ENCODE measurements around the gene CIB2. TPM values are rescaled to one million over a fixed set of nuclear protein-coding genes. Genes with fewer than 3 reads are reported as not detected.

The CIB2 gene
- total and polyA plus RNA-seq, 2 donors (not counting 1 experiment from before 2014, with no cell fraction given), result 0.97 to 3.2 TPM

- Mint-ChIP-seq H3K27ac (peak overlapping the region; percentile 68), H3K4me3 (peak overlapping the region; percentile 88), H3K4me1 (peaks cover 21% of the 10 kb centered on the region), H3K9me3 (ENCODE audit: insufficient read depth) (no peaks in the 10 kb centered on the region), H3K27me3 (no peaks in the 10 kb centered on the region)
- H3K36me3 ChIP-seq (replicated peaks in 1 of 2; ENCODE audit: control extremely low read depth in 1 of 2, control insufficient read depth in 1 of 2, extremely low read depth in 1 of 2, insufficient read depth in 2 of 2, low read length in 1 of 2), result no peaks in the 10 kb centered on the region
- WGBS (ENCODE audit: insufficient coverage), result 0% methylated on average over 2 of the region's 7 CpGs
- peak overlapping the region; percentile 96 for H3K4me2 ChIP-seq (replicated peaks; ENCODE audit: low read depth, low read length, poor library complexity, severe bottlenecking)
- peak overlapping the region; percentile 61 for H3K9ac ChIP-seq (ENCODE audit: low read length)
- ATAC-seq (ENCODE audit: low read depth) (no peak), DNase-seq (no peak)
- no peak for TF ChIP-seq CTCF (IDR thresholded peaks at IDR 0.05)
- no peak for TF ChIP-seq EZH2 (IDR thresholded peaks at IDR 0.05; ENCODE audit: borderline replicate concordance, insufficient read depth, low read depth, low read length, poor library complexity, severe bottlenecking)
- peaks cover 17 to 22% of the 10 kb centered on the region in 2 donors for H3K4me1 ChIP-seq (ENCODE audit: control insufficient read depth in 2 of 2, insufficient read depth in 2 of 2, low read length in 2 of 2)
- H3K27ac ChIP-seq (ENCODE audit: low read length in 2 of 2), result no peak overlapping the region
- peak overlapping the region; percentile 44 for H2AFZ ChIP-seq (ENCODE audit: insufficient read depth, low read depth, low read length, poor library complexity, severe bottlenecking)
- peaks cover 20% of the 10 kb centered on the region for H3K79me2 ChIP-seq (ENCODE audit: control insufficient read depth, insufficient read depth, low read length)
- no peaks in the 10 kb centered on the region for H3K27me3 ChIP-seq (replicated peaks in 1 of 4; ENCODE audit: control extremely low read depth in 1 of 4, control insufficient read depth in 3 of 4, insufficient read depth in 4 of 4, low read length in 3 of 4)
- ChIA-PET POLR2A (no interaction called here), CTCF (interaction anchor here (0.9 kb wide), 1 partner anchor 118 kb away, joined by 3 read pairs; no protein-coding TSS in a partner anchor)
- peaks cover 4% of the 10 kb centered on the region for H4K20me1 ChIP-seq (ENCODE audit: control insufficient read depth, insufficient read depth, low read length, poor library complexity, severe bottlenecking)
- no peaks in the 10 kb centered on the region for H3K9me3 ChIP-seq (ENCODE audit: control extremely low read depth in 1 of 3, control insufficient read depth in 2 of 3, insufficient read depth in 1 of 3, low read length in 2 of 3)
- H3K4me3 ChIP-seq (ENCODE audit: control extremely low read depth in 1 of 5, extremely low read depth in 1 of 5, insufficient read depth in 1 of 5, low read depth in 2 of 5, low read length in 4 of 5), result peak overlapping the region in 4 of 5 experiments; percentile 39 to 63 (median 52)
- intact Hi-C loops (cut with micrococcal nuclease), result loop anchor here (1.0 to 5.0 kb wide), 4 partner anchors 21 to 891 kb away; partner anchors contain the start of gene PSMA4
Observed at GRCh38 chr15:78077871-78078210, 53.4 kb downstream of the CIB2 start.

- intact Hi-C loops (cut with micrococcal nuclease), result loop anchor here (1.0 to 5.0 kb wide), 4 partner anchors 20 to 890 kb away; partner anchors contain the start of gene PSMA4
- Histone ChIP-seq H3K4me2 (replicated peaks; ENCODE audit: low read depth, low read length, poor library complexity, severe bottlenecking) (peak within 1 kb of the TSS; percentile 96), H3K27me3 (replicated peaks in 1 of 4; ENCODE audit: control extremely low read depth in 1 of 4, control insufficient read depth in 3 of 4, insufficient read depth in 4 of 4, low read length in 3 of 4) (no peaks in the 10 kb centered on the region), H3K4me1 (ENCODE audit: control insufficient read depth in 2 of 2, insufficient read depth in 2 of 2, low read length in 2 of 2) (peaks cover 17 to 22% of the 10 kb centered on the region in 2 donors), H3K9ac (ENCODE audit: low read length) (peak within 1 kb of the TSS; percentile 67), H2AFZ (ENCODE audit: insufficient read depth, low read depth, low read length, poor library complexity, severe bottlenecking) (peak within 1 kb of the TSS; percentile 85), H3K4me3 (ENCODE audit: control extremely low read depth in 1 of 5, extremely low read depth in 1 of 5, insufficient read depth in 1 of 5, low read depth in 2 of 5, low read length in 4 of 5) (peak within 1 kb of the TSS; percentile 76 to 89 (median 79)), H3K79me2 (ENCODE audit: control insufficient read depth, insufficient read depth, low read length) (peaks cover 23% of the 10 kb centered on the region), H3K36me3 (replicated peaks in 1 of 2; ENCODE audit: control extremely low read depth in 1 of 2, control insufficient read depth in 1 of 2, extremely low read depth in 1 of 2, insufficient read depth in 2 of 2, low read length in 1 of 2) (no peaks in the 10 kb centered on the region), H3K27ac (ENCODE audit: low read length in 2 of 2) (peak within 1 kb of the TSS in 1 of 2 donors; percentile 1), H4K20me1 (ENCODE audit: control insufficient read depth, insufficient read depth, low read length, poor library complexity, severe bottlenecking) (peaks cover 4% of the 10 kb centered on the region), H3K9me3 (ENCODE audit: control extremely low read depth in 1 of 3, control insufficient read depth in 2 of 3, insufficient read depth in 1 of 3, low read length in 2 of 3) (no peaks in the 10 kb centered on the region)
- Mint-ChIP-seq H3K9me3 (ENCODE audit: insufficient read depth) (no peaks in the 10 kb centered on the region), H3K27me3 (no peaks in the 10 kb centered on the region), H3K4me1 (peaks cover 26% of the 10 kb centered on the region), H3K4me3 (peak within 1 kb of the TSS; percentile 93), H3K27ac (peak within 1 kb of the TSS; percentile 89)
- ChIA-PET POLR2A (no interaction called here), CTCF (interaction anchor here (0.9 kb wide), 1 partner anchor 118 kb away, joined by 3 read pairs; no protein-coding TSS in a partner anchor)
- under 1% methylated on average over 100 of the region's 104 CpGs for WGBS (ENCODE audit: insufficient coverage)
- DNase-seq (peak; percentile 76), ATAC-seq (ENCODE audit: low read depth) (peak; percentile 94)
- TF ChIP-seq CTCF (IDR thresholded peaks at IDR 0.05) (peak; percentile 12), EZH2 (IDR thresholded peaks at IDR 0.05; ENCODE audit: borderline replicate concordance, insufficient read depth, low read depth, low read length, poor library complexity, severe bottlenecking) (no peak)
Observed at GRCh38 chr15:78077053-78077870, 54.0 kb downstream of the CIB2 start, which contains the start of gene TBC1D2B. TBC1D2B (minus strand) TSS chr15:78077711; CDS start chr15:78077652, 59 bp downstream.
